Measurements from ENCODE around the gene LRRC74A.

Gene LRRC74A

DNA sequence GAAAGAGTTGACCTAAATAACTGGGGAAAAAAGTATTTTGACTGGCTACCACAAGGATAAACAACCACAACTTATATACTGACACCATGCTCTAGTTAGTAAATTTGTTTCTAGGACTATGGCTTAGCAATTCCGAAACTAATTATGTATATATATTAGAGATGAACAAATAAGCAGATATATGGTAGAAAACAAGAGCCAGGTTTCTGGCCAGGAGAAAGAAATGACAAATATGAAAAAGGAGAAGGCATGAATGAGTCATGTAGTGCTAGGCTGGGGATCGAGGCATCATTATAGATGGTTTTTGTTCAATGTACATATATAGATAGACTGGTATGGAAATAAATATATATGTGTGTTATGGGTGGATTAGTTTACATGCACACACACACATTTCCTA, 5.5 kb upstream of the LRRC74A start:
- TF ChIP-seq, protein P1, sequence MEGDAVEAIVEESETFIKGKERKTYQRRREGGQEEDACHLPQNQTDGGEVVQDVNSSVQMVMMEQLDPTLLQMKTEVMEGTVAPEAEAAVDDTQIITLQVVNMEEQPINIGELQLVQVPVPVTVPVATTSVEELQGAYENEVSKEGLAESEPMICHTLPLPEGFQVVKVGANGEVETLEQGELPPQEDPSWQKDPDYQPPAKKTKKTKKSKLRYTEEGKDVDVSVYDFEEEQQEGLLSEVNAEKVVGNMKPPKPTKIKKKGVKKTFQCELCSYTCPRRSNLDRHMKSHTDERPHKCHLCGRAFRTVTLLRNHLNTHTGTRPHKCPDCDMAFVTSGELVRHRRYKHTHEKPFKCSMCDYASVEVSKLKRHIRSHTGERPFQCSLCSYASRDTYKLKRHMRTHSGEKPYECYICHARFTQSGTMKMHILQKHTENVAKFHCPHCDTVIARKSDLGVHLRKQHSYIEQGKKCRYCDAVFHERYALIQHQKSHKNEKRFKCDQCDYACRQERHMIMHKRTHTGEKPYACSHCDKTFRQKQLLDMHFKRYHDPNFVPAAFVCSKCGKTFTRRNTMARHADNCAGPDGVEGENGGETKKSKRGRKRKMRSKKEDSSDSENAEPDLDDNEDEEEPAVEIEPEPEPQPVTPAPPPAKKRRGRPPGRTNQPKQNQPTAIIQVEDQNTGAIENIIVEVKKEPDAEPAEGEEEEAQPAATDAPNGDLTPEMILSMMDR (IDR thresholded peaks at IDR 0.05), result no peak
- Histone ChIP-seq H3K36me3 (ENCODE audit: control insufficient read depth, insufficient read depth, low read length) (no peaks in the 10 kb centered on the region), H3K4me3 (ENCODE audit: low read depth, low read length) (no peak overlapping the region), H3K79me2 (no peaks in the 10 kb centered on the region), H3K9ac (no peak overlapping the region), H3K4me1 (no peaks in the 10 kb centered on the region), H3K4me2 (ENCODE audit: low read length) (no peak overlapping the region), H2AFZ (no peak overlapping the region), H3K27ac (no peak overlapping the region), H3K27me3 (ENCODE audit: control insufficient read depth, insufficient read depth, low read length) (no peaks in the 10 kb centered on the region), H3K9me3 (ENCODE audit: control insufficient read depth, low read length) (no peaks in the 10 kb centered on the region)

DNA sequence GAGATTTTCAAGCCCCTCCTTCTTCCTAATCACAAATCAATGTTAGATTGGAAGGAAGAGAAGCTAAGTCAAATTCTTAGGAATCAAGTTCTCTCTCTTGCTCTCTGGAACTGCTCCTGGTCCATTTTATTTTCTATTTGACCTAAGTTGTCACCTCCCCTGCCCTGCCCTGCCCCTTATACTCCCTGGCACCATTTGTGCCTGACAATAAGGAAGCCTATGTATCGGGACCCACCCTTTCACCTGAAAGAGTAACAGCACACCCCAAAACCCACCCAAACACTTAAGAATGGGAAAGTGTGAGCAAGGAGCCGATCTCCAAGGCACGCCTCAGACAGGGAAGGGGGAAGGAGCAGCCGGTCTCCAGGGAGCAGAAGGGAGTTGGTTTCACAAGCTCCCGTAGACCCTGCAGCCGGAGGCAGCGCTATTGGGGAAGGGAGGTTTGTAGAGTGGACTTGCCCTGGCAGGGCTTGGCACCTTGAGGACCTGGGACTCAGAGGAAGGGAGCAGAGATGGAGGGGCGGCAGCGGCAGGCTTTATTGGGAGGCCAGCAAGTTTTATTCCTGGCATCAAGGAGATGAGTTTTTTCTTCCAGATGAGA, 1.6 kb downstream of the LRRC74A start:
- no peaks in the 10 kb centered on the region for H3K9me3 ChIP-seq (ENCODE audit: control insufficient read depth, low read length)
- H2AFZ ChIP-seq, result no peak overlapping the region
- TF ChIP-seq, protein P1 (IDR thresholded peaks at IDR 0.05), result no peak
- no peak overlapping the region for H3K4me2 ChIP-seq (ENCODE audit: low read length)
- H3K4me3 ChIP-seq (ENCODE audit: low read depth, low read length), result no peak overlapping the region
- no peaks in the 10 kb centered on the region for H3K4me1 ChIP-seq
- no peaks in the 10 kb centered on the region for H3K36me3 ChIP-seq (ENCODE audit: control insufficient read depth, insufficient read depth, low read length)
- H3K27ac ChIP-seq, result no peak overlapping the region
- no peak overlapping the region for H3K9ac ChIP-seq
- H3K27me3 ChIP-seq (ENCODE audit: control insufficient read depth, insufficient read depth, low read length), result no peaks in the 10 kb centered on the region
- no peaks in the 10 kb centered on the region for H3K79me2 ChIP-seq

DNA sequence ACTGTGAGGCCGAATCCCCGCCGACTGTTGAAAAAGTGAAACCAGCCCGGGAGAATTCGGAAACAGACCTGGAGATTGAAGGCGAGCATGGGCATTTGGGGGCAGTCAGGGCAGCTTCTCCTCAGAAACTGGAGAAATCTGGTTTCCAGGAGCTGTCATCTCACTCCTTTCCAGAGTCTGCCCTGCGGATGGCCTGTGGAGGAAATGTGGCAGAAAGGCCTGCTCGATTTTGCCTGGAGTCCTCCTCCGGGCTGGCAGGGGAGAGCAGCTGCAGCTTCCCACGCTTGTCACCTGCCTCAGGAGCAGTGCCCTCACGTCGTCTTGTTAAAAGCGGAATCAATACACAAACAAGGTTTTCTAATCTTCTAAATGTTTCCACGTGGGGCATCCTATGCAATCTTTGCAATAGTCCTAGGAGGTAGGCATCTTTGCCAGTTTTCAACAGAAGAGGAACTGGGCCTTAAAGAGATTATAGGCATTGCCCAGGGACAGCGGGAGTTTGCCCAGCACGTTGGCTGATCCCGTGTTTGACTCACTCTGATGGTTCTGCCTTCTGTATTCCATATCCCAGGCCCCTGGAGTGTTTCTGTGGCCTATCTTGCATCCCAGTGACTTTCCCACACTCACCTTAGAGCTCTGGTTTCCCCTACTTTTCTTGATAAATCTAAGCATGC, 2.3 kb downstream of the LRRC74A start:
- Histone ChIP-seq H3K4me3 (ENCODE audit: low read depth, low read length) (no peak overlapping the region), H2AFZ (no peak overlapping the region), H3K36me3 (ENCODE audit: control insufficient read depth, insufficient read depth, low read length) (no peaks in the 10 kb centered on the region), H3K27me3 (ENCODE audit: control insufficient read depth, insufficient read depth, low read length) (no peaks in the 10 kb centered on the region), H3K27ac (no peak overlapping the region), H3K79me2 (no peaks in the 10 kb centered on the region), H3K9me3 (ENCODE audit: control insufficient read depth, low read length) (no peaks in the 10 kb centered on the region), H3K4me2 (ENCODE audit: low read length) (no peak overlapping the region), H3K9ac (no peak overlapping the region), H3K4me1 (no peaks in the 10 kb centered on the region)
- TF ChIP-seq, protein P1 (IDR thresholded peaks at IDR 0.05), result no peak

DNA sequence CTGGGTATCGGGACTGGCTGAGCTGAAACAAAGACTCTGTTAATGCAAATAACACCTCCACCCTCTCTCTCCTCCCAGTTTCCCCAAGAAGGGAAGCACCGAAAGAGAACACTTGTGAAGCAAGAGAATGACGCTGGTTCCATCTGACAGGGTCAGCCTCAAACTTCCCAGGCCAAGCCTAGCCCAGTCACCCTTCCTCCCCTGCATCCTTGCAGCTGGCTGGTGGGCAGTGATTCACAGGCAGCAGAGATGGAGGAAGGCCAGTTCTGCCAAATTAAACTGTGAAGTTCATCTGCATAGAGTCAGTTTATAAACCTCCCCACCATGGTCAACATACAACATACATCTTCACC, 2.8 kb downstream of the LRRC74A start:
- Histone ChIP-seq H3K9me3 (ENCODE audit: control insufficient read depth, low read length) (no peaks in the 10 kb centered on the region), H3K4me3 (ENCODE audit: low read depth, low read length) (no peak overlapping the region), H3K4me2 (ENCODE audit: low read length) (no peak overlapping the region), H3K27me3 (ENCODE audit: control insufficient read depth, insufficient read depth, low read length) (no peaks in the 10 kb centered on the region), H3K36me3 (ENCODE audit: control insufficient read depth, insufficient read depth, low read length) (no peaks in the 10 kb centered on the region), H3K79me2 (no peaks in the 10 kb centered on the region), H2AFZ (no peak overlapping the region), H3K4me1 (no peaks in the 10 kb centered on the region), H3K27ac (no peak overlapping the region), H3K9ac (no peak overlapping the region)
- TF ChIP-seq, protein P1 (IDR thresholded peaks at IDR 0.05), result no peak
